Measurements from ENCODE around the gene TBC1D17. TPM values are rescaled to one million over a fixed set of nuclear protein-coding genes. Genes with fewer than 3 reads are reported as not detected.

The TBC1D17 gene
- polyA plus RNA-seq, 1 donor (not counting 4 experiments of a cell fraction or from before 2014, with no cell fraction given) = 9.4 TPM

DNA sequence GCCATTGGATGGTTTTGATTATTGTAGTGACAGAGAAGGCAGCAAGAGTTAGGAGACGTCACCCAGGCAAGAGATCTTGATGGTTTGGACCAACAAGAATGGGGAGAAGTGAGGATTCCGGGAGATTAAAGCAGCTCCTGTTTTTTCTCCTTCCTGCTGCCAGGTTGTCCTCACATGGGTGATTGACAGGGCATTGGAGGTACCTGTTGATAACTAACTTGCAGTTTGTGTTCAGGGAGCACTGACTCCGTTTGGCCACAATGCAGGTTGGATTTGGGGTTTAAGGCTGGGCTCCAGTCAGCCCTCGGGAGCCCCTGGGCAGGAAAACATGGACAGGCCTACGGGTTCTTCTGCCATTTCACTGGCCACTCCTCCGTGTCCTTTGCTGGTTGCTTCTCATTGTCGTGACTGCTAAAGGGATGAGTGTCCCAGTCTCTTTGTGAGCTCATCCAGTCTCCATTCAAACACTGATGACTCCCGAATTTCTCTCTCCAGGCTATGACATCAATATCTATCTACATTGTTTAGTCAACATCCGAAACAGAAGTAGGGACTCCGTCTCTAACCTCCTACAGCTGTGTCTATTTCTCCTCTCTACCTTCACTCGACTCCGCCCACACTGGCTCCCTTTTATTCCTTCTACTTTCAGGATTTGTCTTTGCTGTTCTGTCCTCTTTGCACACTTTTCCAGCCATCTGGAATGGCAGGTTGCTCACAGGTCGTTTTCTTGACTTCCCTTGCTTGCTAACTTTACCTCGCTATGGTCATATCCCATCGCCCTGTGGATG, 27.9 kb upstream of the TBC1D17 start:
- no peak overlapping the region for H2AFZ ChIP-seq (ENCODE audit: control insufficient read depth, low read length)

DNA sequence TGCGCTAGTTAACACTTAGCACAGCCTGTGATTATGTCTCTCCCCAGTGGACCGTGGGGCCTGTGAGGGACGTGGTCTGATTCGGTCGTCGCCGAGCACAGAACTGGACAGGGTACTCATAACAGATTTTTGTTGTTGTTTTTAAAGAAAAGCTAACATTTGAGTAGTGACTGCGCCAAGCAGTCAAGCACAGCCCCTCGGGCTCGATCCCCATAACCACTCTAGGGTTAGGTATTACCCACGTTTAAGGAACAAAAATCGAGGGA, 27.3 kb upstream of the TBC1D17 start:
- Histone ChIP-seq H3K4me2 (ENCODE audit: control insufficient read depth, extremely low read depth, insufficient read depth, low read depth, low read length) (peak overlapping the region; percentile 92), H3K36me3 (ENCODE audit: control insufficient read depth in 2 of 2, extremely low read depth in 1 of 2, insufficient read depth in 2 of 2, low read length in 2 of 2) (peaks cover 0 to 4% of the 10 kb centered on the region in 2 experiments), H3K27ac (ENCODE audit: control insufficient read depth, insufficient read depth, low read length) (peak overlapping the region; percentile 93), H3K27me3 (ENCODE audit: control insufficient read depth, extremely low read depth, insufficient read depth, low read length) (no peaks in the 10 kb centered on the region), H3K4me3 (ENCODE audit: control insufficient read depth in 2 of 3, extremely low read depth in 1 of 3, insufficient read depth in 2 of 3, low read depth in 1 of 3, low read length in 3 of 3) (peak overlapping the region; percentile 83 to 94 (median 88)), H3K9me1 (ENCODE audit: control insufficient read depth, extremely low read depth, insufficient read depth, low read length) (no peaks in the 10 kb centered on the region), H3K4me1 (ENCODE audit: control insufficient read depth, extremely low read depth, insufficient read depth, low read length) (peaks cover 26% of the 10 kb centered on the region), H3K9me3 (ENCODE audit: control insufficient read depth, low read depth, low read length) (no peaks in the 10 kb centered on the region), H3K79me2 (ENCODE audit: control insufficient read depth, insufficient read depth, low read length) (peaks cover 22% of the 10 kb centered on the region), H2AFZ (ENCODE audit: control insufficient read depth, low read length) (peak overlapping the region; percentile 71), H4K20me1 (ENCODE audit: control insufficient read depth, extremely low read depth, insufficient read depth, low read length) (peaks cover 5% of the 10 kb centered on the region), H3K9ac (ENCODE audit: control insufficient read depth, extremely low read depth, insufficient read depth, low read length) (peak overlapping the region; percentile 94)
- dilution Hi-C loops (cut with MboI; ENCODE audit: extremely low pct_ligation_motif_present, low sequenced_read_pairs) = no loop called here
- TF ChIP-seq CTCF (optimal IDR thresholded peaks at IDR 0.05 in 1 of 3, IDR thresholded peaks at IDR 0.05 in 1 of 3, conservative IDR thresholded peaks at IDR 0.05 in 1 of 3; ENCODE audit: extremely low read depth in 1 of 3, insufficient read depth in 2 of 3, low read length in 3 of 3) (no peak), EZH2 (IDR thresholded peaks at IDR 0.05; ENCODE audit: low read length) (no peak)
- DNase-seq (ENCODE audit: low read depth, low spot score) (no peak), FAIRE-seq (no peak)

More for the DNA sequence above, 27.9 kb upstream of the TBC1D17 start:
- DNase-seq (ENCODE audit: low read depth, low spot score) (no peak), FAIRE-seq (no peak)
- TF ChIP-seq EZH2 (IDR thresholded peaks at IDR 0.05; ENCODE audit: low read length) (no peak), CTCF (optimal IDR thresholded peaks at IDR 0.05 in 1 of 3, IDR thresholded peaks at IDR 0.05 in 1 of 3, conservative IDR thresholded peaks at IDR 0.05 in 1 of 3; ENCODE audit: extremely low read depth in 1 of 3, insufficient read depth in 2 of 3, low read length in 3 of 3) (no peak)
- Histone ChIP-seq H3K9me1 (ENCODE audit: control insufficient read depth, extremely low read depth, insufficient read depth, low read length) (no peaks in the 10 kb centered on the region), H3K4me3 (ENCODE audit: control insufficient read depth in 2 of 3, extremely low read depth in 1 of 3, insufficient read depth in 2 of 3, low read depth in 1 of 3, low read length in 3 of 3) (peak overlapping the region in 1 of 3 experiments; percentile 88), H3K27me3 (ENCODE audit: control insufficient read depth, extremely low read depth, insufficient read depth, low read length) (no peaks in the 10 kb centered on the region), H3K9me3 (ENCODE audit: control insufficient read depth, low read depth, low read length) (no peaks in the 10 kb centered on the region), H3K4me2 (ENCODE audit: control insufficient read depth, extremely low read depth, insufficient read depth, low read depth, low read length) (peak overlapping the region; percentile 92), H3K36me3 (ENCODE audit: control insufficient read depth in 2 of 2, extremely low read depth in 1 of 2, insufficient read depth in 2 of 2, low read length in 2 of 2) (no peaks in the 10 kb centered on the region), H3K9ac (ENCODE audit: control insufficient read depth, extremely low read depth, insufficient read depth, low read length) (peak overlapping the region; percentile 94), H4K20me1 (ENCODE audit: control insufficient read depth, extremely low read depth, insufficient read depth, low read length) (peaks cover 5% of the 10 kb centered on the region), H3K79me2 (ENCODE audit: control insufficient read depth, insufficient read depth, low read length) (peaks cover 22% of the 10 kb centered on the region), H3K4me1 (ENCODE audit: control insufficient read depth, extremely low read depth, insufficient read depth, low read length) (peaks cover 26% of the 10 kb centered on the region), H3K27ac (ENCODE audit: control insufficient read depth, insufficient read depth, low read length) (no peak overlapping the region)
- dilution Hi-C loops (cut with MboI; ENCODE audit: extremely low pct_ligation_motif_present, low sequenced_read_pairs) = no loop called here
